ENCODE measurements around the gene USB1. TPM values are rescaled to one million over a fixed set of nuclear protein-coding genes. Genes with fewer than 3 reads are reported as not detected.

The USB1 gene
- total RNA-seq, 2 experiments from 2014 or later = 37.3 to 38.5 TPM

- no peak for ATAC-seq
- Mint-ChIP-seq H3K4me1 (no peaks in the 10 kb centered on the region), H3K36me3 (ENCODE audit: low read depth) (no peaks in the 10 kb centered on the region), H3K27ac (no peak overlapping the region), H3K9me3 (ENCODE audit: low read depth) (no peaks in the 10 kb centered on the region), H3K4me3 (no peak overlapping the region), H3K27me3 (no peaks in the 10 kb centered on the region)
- intact Hi-C loops (cut with DNase I, micrococcal nuclease) = no loop called here
- POLR2A ChIA-PET = no interaction called here
- no peak for DNase-seq
- CTCF ChIA-PET = interaction anchor here (0.8 kb wide), 1 partner anchor 906 kb away, joined by 3 read pairs; no protein-coding TSS in a partner anchor
Measured at GRCh38 chr16:57960310-57960709, 40.9 kb upstream of the USB1 start.

DNA sequence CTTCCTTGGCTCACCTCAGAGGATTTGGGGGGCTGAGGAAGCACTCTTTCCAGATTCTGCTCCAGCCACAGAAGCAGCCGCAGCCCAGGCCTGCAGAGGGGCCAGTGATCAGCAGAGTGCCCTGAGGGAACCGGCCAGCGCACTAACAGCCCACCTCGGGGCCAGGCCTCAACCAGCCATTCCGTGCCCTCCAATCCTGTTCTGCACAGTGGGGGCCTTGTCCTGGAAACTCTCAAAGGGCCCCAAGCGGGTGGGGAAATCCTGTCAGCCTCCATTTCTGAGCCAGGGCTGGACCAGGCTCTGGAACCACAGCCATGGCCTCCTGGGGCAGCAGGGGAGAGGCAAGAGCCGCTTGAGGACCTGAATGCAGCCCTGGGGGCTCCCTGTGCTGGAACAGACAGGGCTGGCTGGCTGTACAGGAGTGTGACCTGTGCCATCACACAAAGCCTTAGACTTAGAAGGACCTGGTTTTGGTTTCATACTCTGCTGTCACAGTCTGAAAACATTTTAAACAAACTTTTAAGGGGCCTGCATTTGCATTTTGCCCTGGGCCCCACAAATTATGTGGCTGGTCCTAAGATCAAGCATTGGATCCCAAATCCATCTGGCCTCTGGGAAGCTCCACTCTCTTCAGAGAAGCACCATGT, 40.3 kb upstream of the USB1 start:
- H3K4me3 Mint-ChIP-seq = no peak overlapping the region
- ChIA-PET POLR2A (no interaction called here), CTCF (interaction anchor here (0.8 kb wide), 1 partner anchor 907 kb away, joined by 3 read pairs; no protein-coding TSS in a partner anchor)
- intact Hi-C loops (cut with DNase I, micrococcal nuclease) = no loop called here
- H3K27me3 Mint-ChIP-seq = no peaks in the 10 kb centered on the region
- H3K9me3 Mint-ChIP-seq (ENCODE audit: low read depth) = no peaks in the 10 kb centered on the region
- DNase-seq (no peak), ATAC-seq (no peak)
- no peak overlapping the region for H3K27ac Mint-ChIP-seq
- H3K36me3 Mint-ChIP-seq (ENCODE audit: low read depth) = no peaks in the 10 kb centered on the region
- no peaks in the 10 kb centered on the region for H3K4me1 Mint-ChIP-seq

GRCh38 chr16:57961538-57961937, 39.7 kb upstream of the USB1 start:
- H3K36me3 Mint-ChIP-seq (ENCODE audit: low read depth) = no peaks in the 10 kb centered on the region
- H3K4me3 Mint-ChIP-seq = no peak overlapping the region
- POLR2A ChIA-PET = no interaction called here
- H3K27me3 Mint-ChIP-seq = no peaks in the 10 kb centered on the region
- DNase-seq (no peak), ATAC-seq (no peak)
- intact Hi-C loops (cut with DNase I, micrococcal nuclease) = no loop called here
- H3K27ac Mint-ChIP-seq = no peak overlapping the region
- no peaks in the 10 kb centered on the region for H3K4me1 Mint-ChIP-seq
- no peaks in the 10 kb centered on the region for H3K9me3 Mint-ChIP-seq (ENCODE audit: low read depth)
- CTCF ChIA-PET = interaction anchor here (0.9 kb wide), 1 partner anchor 67 kb away, joined by 3 read pairs; no protein-coding TSS in a partner anchor

GRCh38 chr16:57962046-57962445, 39.2 kb upstream of the USB1 start:
- CTCF ChIA-PET = interaction anchor here (0.5 to 0.9 kb wide), 2 partner anchors 56 to 67 kb away, joined by 3 read pairs; no protein-coding TSS in a partner anchor
- Mint-ChIP-seq H3K4me1 (no peaks in the 10 kb centered on the region), H3K27me3 (no peaks in the 10 kb centered on the region), H3K27ac (no peak overlapping the region), H3K9me3 (ENCODE audit: low read depth) (no peaks in the 10 kb centered on the region), H3K36me3 (ENCODE audit: low read depth) (no peaks in the 10 kb centered on the region), H3K4me3 (no peak overlapping the region)
- POLR2A ChIA-PET = no interaction called here
- ATAC-seq (no peak), DNase-seq (no peak)
- intact Hi-C loops (cut with DNase I, micrococcal nuclease) = no loop called here

- Mint-ChIP-seq H3K27ac (no peak overlapping the region), H3K4me1 (no peaks in the 10 kb centered on the region), H3K9me3 (ENCODE audit: low read depth) (no peaks in the 10 kb centered on the region), H3K36me3 (ENCODE audit: low read depth) (no peaks in the 10 kb centered on the region), H3K4me3 (no peak overlapping the region), H3K27me3 (no peaks in the 10 kb centered on the region)
- ChIA-PET CTCF (no interaction called here), POLR2A (no interaction called here)
- no peak for ATAC-seq
- no peak for DNase-seq
- intact Hi-C loops (cut with DNase I, micrococcal nuclease) = no loop called here
Measured at GRCh38 chr16:57962756-57963155, 38.5 kb upstream of the USB1 start.

GRCh38 chr16:57964157-57964700, 37.0 kb upstream of the USB1 start:
- H3K4me1 Mint-ChIP-seq = no peaks in the 10 kb centered on the region
- no peak overlapping the region for H3K27ac Mint-ChIP-seq
- intact Hi-C loops (cut with DNase I, micrococcal nuclease) = no loop called here
- DNase-seq = no peak
- no peaks in the 10 kb centered on the region for H3K27me3 Mint-ChIP-seq
- POLR2A ChIA-PET = no interaction called here
- no peaks in the 10 kb centered on the region for H3K36me3 Mint-ChIP-seq (ENCODE audit: low read depth)
- ATAC-seq = no peak
- no peaks in the 10 kb centered on the region for H3K9me3 Mint-ChIP-seq (ENCODE audit: low read depth)
- CTCF ChIA-PET = no interaction called here
- no peak overlapping the region for H3K4me3 Mint-ChIP-seq

- Mint-ChIP-seq H3K27me3 (no peaks in the 10 kb centered on the region), H3K9me3 (ENCODE audit: low read depth) (no peaks in the 10 kb centered on the region), H3K27ac (no peak overlapping the region), H3K4me3 (no peak overlapping the region), H3K4me1 (no peaks in the 10 kb centered on the region), H3K36me3 (ENCODE audit: low read depth) (no peaks in the 10 kb centered on the region)
- intact Hi-C loops (cut with DNase I, micrococcal nuclease) = no loop called here
- DNase-seq (no peak), ATAC-seq (no peak)
- CTCF ChIA-PET = interaction anchor here (0.7 to 1.3 kb wide), 3 partner anchors 13 to 633 kb away, joined by 3 to 5 read pairs (median 3); no protein-coding TSS in a partner anchor
- POLR2A ChIA-PET = no interaction called here
Measured at GRCh38 chr16:57966204-57966771, 34.9 kb upstream of the USB1 start.

- ChIA-PET CTCF (interaction anchor here (1.3 kb wide), 1 partner anchor 12 kb away, joined by 5 read pairs; no protein-coding TSS in a partner anchor), POLR2A (no interaction called here)
Measured at GRCh38 chr16:57966986-57967385, 34.2 kb upstream of the USB1 start.

GRCh38 chr16:57967916-57968315, 33.3 kb upstream of the USB1 start:
- no peaks in the 10 kb centered on the region for H3K9me3 Mint-ChIP-seq (ENCODE audit: low read depth)
- no peaks in the 10 kb centered on the region for H3K4me1 Mint-ChIP-seq
- no peak overlapping the region for H3K27ac Mint-ChIP-seq
- ATAC-seq (no peak), DNase-seq (no peak)
- H3K4me3 Mint-ChIP-seq = no peak overlapping the region
- ChIA-PET CTCF (interaction anchor here (0.6 kb wide), 1 partner anchor 95 kb away, joined by 3 read pairs; no protein-coding TSS in a partner anchor), POLR2A (no interaction called here)
- H3K27me3 Mint-ChIP-seq = no peaks in the 10 kb centered on the region
- intact Hi-C loops (cut with DNase I, micrococcal nuclease) = no loop called here
- no peaks in the 10 kb centered on the region for H3K36me3 Mint-ChIP-seq (ENCODE audit: low read depth)

More at GRCh38 chr16:57966986-57967385, 34.2 kb upstream of the USB1 start:
- H3K27me3 Mint-ChIP-seq = no peaks in the 10 kb centered on the region
- H3K36me3 Mint-ChIP-seq (ENCODE audit: low read depth) = no peaks in the 10 kb centered on the region
- no peak overlapping the region for H3K4me3 Mint-ChIP-seq
- H3K9me3 Mint-ChIP-seq (ENCODE audit: low read depth) = no peaks in the 10 kb centered on the region
- DNase-seq (no peak), ATAC-seq (no peak)
- no peak overlapping the region for H3K27ac Mint-ChIP-seq
- H3K4me1 Mint-ChIP-seq = no peaks in the 10 kb centered on the region
- intact Hi-C loops (cut with DNase I, micrococcal nuclease) = no loop called here

GRCh38 chr16:57969451-57970123, 31.6 kb upstream of the USB1 start:
- H3K9me3 Mint-ChIP-seq (ENCODE audit: low read depth) = no peaks in the 10 kb centered on the region
- ChIA-PET CTCF (interaction anchor here (0.6 to 0.7 kb wide), 3 partner anchors 31 to 825 kb away, joined by 3 read pairs; no protein-coding TSS in a partner anchor), POLR2A (no interaction called here)
- H3K27ac Mint-ChIP-seq = no peak overlapping the region
- ATAC-seq (no peak), DNase-seq (no peak)
- no peak overlapping the region for H3K4me3 Mint-ChIP-seq
- intact Hi-C loops (cut with DNase I, micrococcal nuclease) = no loop called here
- H3K36me3 Mint-ChIP-seq (ENCODE audit: low read depth) = no peaks in the 10 kb centered on the region
- no peaks in the 10 kb centered on the region for H3K4me1 Mint-ChIP-seq
- H3K27me3 Mint-ChIP-seq = no peaks in the 10 kb centered on the region

DNA sequence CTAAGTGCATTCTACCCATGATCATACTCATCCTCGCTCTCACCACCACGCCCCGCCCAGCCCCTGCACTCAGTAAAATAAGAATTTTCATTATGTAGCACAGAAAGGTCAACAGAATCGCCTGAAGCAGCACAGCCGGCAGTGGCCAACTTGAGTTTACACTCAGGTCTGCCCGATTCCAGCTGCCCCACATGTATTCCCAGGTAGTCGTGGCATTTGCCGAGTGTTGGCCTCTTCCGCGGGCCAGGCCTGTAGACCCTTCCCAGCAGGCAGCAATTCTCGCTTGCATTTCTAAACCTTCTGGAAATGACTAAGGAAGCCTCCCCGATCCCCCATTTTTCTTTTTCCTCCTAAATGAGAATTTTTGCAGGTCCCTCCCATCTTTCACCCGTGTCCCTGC, 30.9 kb upstream of the USB1 start:
- no peaks in the 10 kb centered on the region for H3K36me3 Mint-ChIP-seq (ENCODE audit: low read depth)
- ChIA-PET CTCF (interaction anchor here (0.6 to 1.0 kb wide), 3 partner anchors 31 to 826 kb away, joined by 3 read pairs; partner anchors contain the start of gene USB1), POLR2A (no interaction called here)
- no peak overlapping the region for H3K27ac Mint-ChIP-seq
- H3K27me3 Mint-ChIP-seq = no peaks in the 10 kb centered on the region
- H3K4me3 Mint-ChIP-seq = no peak overlapping the region
- intact Hi-C loops (cut with DNase I, micrococcal nuclease) = no loop called here
- no peaks in the 10 kb centered on the region for H3K9me3 Mint-ChIP-seq (ENCODE audit: low read depth)
- H3K4me1 Mint-ChIP-seq = no peaks in the 10 kb centered on the region
- ATAC-seq (no peak), DNase-seq (no peak)
